ENCODE measurements around the gene ZNF668. TPM values are rescaled to one million over a fixed set of nuclear protein-coding genes. Genes with fewer than 3 reads are reported as not detected.

Gene ZNF668
- total and polyA plus RNA-seq, 2 of the 8 experiments (the other 6 are each of a cell fraction or from before 2014, with no cell fraction given): 14.0 to 14.3 TPM

GRCh38 chr16:31080035-31080629 is 6.1 kb upstream of the ZNF668 start (continued):
- TF ChIP-seq KDM5A (IDR thresholded peaks at IDR 0.05; ENCODE audit: low read length) (no peak), TAF1 (IDR thresholded peaks at IDR 0.05; ENCODE audit: low read depth, low read length) (no peak), RNF2 (IDR thresholded peaks at IDR 0.05; ENCODE audit: borderline replicate concordance, low read depth, low read length, missing control alignments, poor library complexity, severe bottlenecking) (no peak), RAD21 (IDR thresholded peaks at IDR 0.05 in 1 of 2, conservative IDR thresholded peaks at IDR 0.05 in 1 of 2; ENCODE audit: low read depth in 2 of 2, low read length in 2 of 2) (no peak), EGR1 (IDR thresholded peaks at IDR 0.05; ENCODE audit: borderline replicate concordance, low read depth, low read length) (no peak), CHD7 (IDR thresholded peaks at IDR 0.05; ENCODE audit: insufficient replicate concordance, low read length) (no peak), POU5F1 (IDR thresholded peaks at IDR 0.05; ENCODE audit: low read depth, low read length) (no peak)
